Keratinocyte (primary cell): ENCODE data around the gene ALKBH5. TPM values are rescaled to one million over a fixed set of nuclear protein-coding genes. Genes with fewer than 3 reads are reported as not detected.

Experiments
- DNase-seq: peaks from one replicate; pipeline ENCODE4 v3.0.0-alpha.2; 2011; ENCODE audit warnings: low read depth, missing footprints, low spot score
- FAIRE-seq: peaks from 2 replicates; lab custom pipeline; 2011; peaks lifted over from hg19 to GRCh38; lab: Jason Lieb, UNC
- H2AFZ ChIP-seq: 2 replicates; pipeline ENCODE4 v1.6.0; 2012; ENCODE audit warnings: low read length, control low read depth, inconsistent platforms; ENCODE audit not compliant: control insufficient read depth
- H3K27ac ChIP-seq: 2 replicates; pipeline ENCODE4 v1.5.1; 2011; ENCODE audit warnings: low read length; ENCODE audit not compliant: control insufficient read depth, insufficient read depth
- H3K27me3 ChIP-seq: 3 replicates; pipeline ENCODE4 v1.6.0; 2011; ENCODE audit warnings: low read length; ENCODE audit not compliant: control insufficient read depth, insufficient read depth; ENCODE audit errors: extremely low read depth
- H3K36me3 ChIP-seq, 2 experiments: 2 replicates in 1 of 2; 3 replicates in 1 of 2; pipeline ENCODE4 v1.5.1; 2011; ENCODE audit warnings: low read length in 2 of 2, mild to moderate bottlenecking in 1 of 2; ENCODE audit not compliant: control insufficient read depth in 2 of 2, insufficient read depth in 2 of 2; ENCODE audit errors: extremely low read depth in 1 of 2
- H3K4me1 ChIP-seq: 3 replicates; pipeline ENCODE4 v1.5.1; 2011; ENCODE audit warnings: low read length; ENCODE audit not compliant: control insufficient read depth, insufficient read depth; ENCODE audit errors: extremely low read depth
- H3K4me2 ChIP-seq: 3 replicates; pipeline ENCODE4 v1.6.0; 2011; ENCODE audit warnings: low read depth, low read length; ENCODE audit not compliant: control insufficient read depth, insufficient read depth; ENCODE audit errors: extremely low read depth
- H3K4me3 ChIP-seq, 3 experiments: fragments of 200-600 bp in 1 of 3; sonication (generic) in 1 of 3; 2 replicates in 2 of 3; 3 replicates in 1 of 3; pipeline ENCODE4 v1.5.1; 2011 to 2016; ENCODE audit warnings: low read length in 3 of 3, mild to moderate bottlenecking in 3 of 3, control low read depth in 2 of 3, inconsistent platforms in 1 of 3, low read depth in 1 of 3, mixed read lengths in 1 of 3, mixed run types in 1 of 3, moderate library complexity in 1 of 3; ENCODE audit not compliant: control insufficient read depth in 2 of 3, insufficient read depth in 2 of 3; ENCODE audit errors: extremely low read depth in 1 of 3
- H3K79me2 ChIP-seq: 2 replicates; pipeline ENCODE4 v1.6.0; 2012; ENCODE audit warnings: low read length; ENCODE audit not compliant: control insufficient read depth, insufficient read depth
- H3K9ac ChIP-seq: 3 replicates; pipeline ENCODE4 v1.6.0; 2011; ENCODE audit warnings: low read length; ENCODE audit not compliant: control insufficient read depth, insufficient read depth; ENCODE audit errors: extremely low read depth
- H3K9me1 ChIP-seq: 3 replicates; pipeline ENCODE4 v1.6.0; 2011; ENCODE audit warnings: low read length; ENCODE audit not compliant: control insufficient read depth, insufficient read depth; ENCODE audit errors: extremely low read depth
- H3K9me3 ChIP-seq: 2 replicates; pipeline ENCODE4 v1.5.1; 2012; ENCODE audit warnings: low read depth, low read length; ENCODE audit not compliant: control insufficient read depth
- H4K20me1 ChIP-seq: 3 replicates; pipeline ENCODE4 v1.6.0; 2011; ENCODE audit warnings: low read length; ENCODE audit not compliant: control insufficient read depth, insufficient read depth; ENCODE audit errors: extremely low read depth
- CTCF ChIP-seq, 3 experiments: IDR thresholded peaks in 1 of 3; conservative IDR thresholded peaks in 1 of 3; optimal IDR thresholded peaks in 1 of 3; 2 replicates in 2 of 3; 3 replicates in 1 of 3; pipeline versions ENCODE3 to v1.5.1; 2011; ENCODE audit warnings: low read length in 3 of 3, mild to moderate bottlenecking in 3 of 3, moderate library complexity in 2 of 3, control low read depth in 1 of 3, inconsistent platforms in 1 of 3; ENCODE audit not compliant: insufficient read depth in 2 of 3; ENCODE audit errors: extremely low read depth in 1 of 3
- EZH2 ChIP-seq: IDR thresholded peaks from one replicate; pipeline ENCODE4 v1.6.1; 2012; ENCODE audit warnings: inconsistent platforms, mild to moderate bottlenecking, low read length, moderate library complexity
- dilution Hi-C: fragments of 300-500 bp; cut with MboI; formaldehyde crosslinking; loops from one replicate; pipeline ENCODE4 v1.7.0; 2020; ENCODE audit warnings: low sequenced_read_pairs; ENCODE audit not compliant: extremely low pct_ligation_motif_present
- polyA plus RNA-seq, 5 experiments: library from polyadenylated mRNA; depleted of rRNA in 3 of 5; stranded (reverse) in 3 of 5; stranded (forward) in 1 of 5; unstranded in 1 of 5; fragments of >200 nt; gene quantifications; 1 replicate in 1 of 5; 2 replicates in 3 of 5; 3 replicates in 1 of 5; pipeline versions ENCODE4 v1.2.1 to v1.2.3, GENCODE V29; 2011 to 2012; ENCODE audit warnings: missing spikeins in 2 of 5, low read depth in 1 of 5, low replicate concordance in 1 of 5

The ALKBH5 gene
- polyA plus RNA-seq, 1 donor (not counting 4 experiments of a cell fraction or from before 2014, with no cell fraction given), result 50.2 TPM

- peak overlapping the region; percentile 55 to 92 (median 82) for H3K4me3 ChIP-seq
- peak overlapping the region; percentile 85 for H3K4me2 ChIP-seq
- DNase-seq (no peak), FAIRE-seq (no peak)
- H3K9me3 ChIP-seq, result no peaks in the 10 kb centered on the region
- H4K20me1 ChIP-seq, result no peaks in the 10 kb centered on the region
- no peaks in the 10 kb centered on the region for H3K27me3 ChIP-seq
- peak overlapping the region; percentile 79 for H3K9ac ChIP-seq
- H3K27ac ChIP-seq, result peak overlapping the region; percentile 42
- peaks cover 2% of the 10 kb centered on the region for H3K9me1 ChIP-seq
- H3K79me2 ChIP-seq, result peaks cover 37% of the 10 kb centered on the region
- H2AFZ ChIP-seq, result peak overlapping the region; percentile 77
- TF ChIP-seq EZH2, result no peak
- no peaks in the 10 kb centered on the region for H3K36me3 ChIP-seq
- dilution Hi-C loops, result no loop called here
- peaks cover 8% of the 10 kb centered on the region for H3K4me1 ChIP-seq
Measured at GRCh38 chr17:18226284-18226945, 42.8 kb downstream of the ALKBH5 start.

- DNase-seq (no peak), FAIRE-seq (no peak)
- Histone ChIP-seq H3K36me3 (peaks cover 0 to 4% of the 10 kb centered on the region in 2 experiments), H3K27me3 (no peaks in the 10 kb centered on the region), H4K20me1 (no peaks in the 10 kb centered on the region), H3K4me3 (no peak overlapping the region), H3K9ac (no peak overlapping the region), H2AFZ (no peak overlapping the region), H3K27ac (no peak overlapping the region), H3K9me1 (peaks cover 2% of the 10 kb centered on the region), H3K9me3 (no peaks in the 10 kb centered on the region), H3K4me2 (no peak overlapping the region), H3K4me1 (peaks cover 8% of the 10 kb centered on the region), H3K79me2 (peaks cover 37% of the 10 kb centered on the region)
- dilution Hi-C loops, result no loop called here
- TF ChIP-seq EZH2, result no peak
- TF ChIP-seq CTCF (optimal IDR thresholded peaks at IDR 0.05 in 1 of 3, IDR thresholded peaks at IDR 0.05 in 1 of 3, conservative IDR thresholded peaks at IDR 0.05 in 1 of 3; ENCODE audit: extremely low read depth in 1 of 3, insufficient read depth in 2 of 3, low read length in 3 of 3), result no peak
Measured at GRCh38 chr17:18227635-18228034, 44.0 kb downstream of the ALKBH5 start.
